ENCODE data around the gene FOXA2. TPM values are rescaled to one million over a fixed set of nuclear protein-coding genes. Genes with fewer than 3 reads are reported as not detected.

FOXA2 gene
- total RNA-seq, 4 donors from 2014 or later, result 1.5 to 15.5 (median 4.7) TPM

DNA sequence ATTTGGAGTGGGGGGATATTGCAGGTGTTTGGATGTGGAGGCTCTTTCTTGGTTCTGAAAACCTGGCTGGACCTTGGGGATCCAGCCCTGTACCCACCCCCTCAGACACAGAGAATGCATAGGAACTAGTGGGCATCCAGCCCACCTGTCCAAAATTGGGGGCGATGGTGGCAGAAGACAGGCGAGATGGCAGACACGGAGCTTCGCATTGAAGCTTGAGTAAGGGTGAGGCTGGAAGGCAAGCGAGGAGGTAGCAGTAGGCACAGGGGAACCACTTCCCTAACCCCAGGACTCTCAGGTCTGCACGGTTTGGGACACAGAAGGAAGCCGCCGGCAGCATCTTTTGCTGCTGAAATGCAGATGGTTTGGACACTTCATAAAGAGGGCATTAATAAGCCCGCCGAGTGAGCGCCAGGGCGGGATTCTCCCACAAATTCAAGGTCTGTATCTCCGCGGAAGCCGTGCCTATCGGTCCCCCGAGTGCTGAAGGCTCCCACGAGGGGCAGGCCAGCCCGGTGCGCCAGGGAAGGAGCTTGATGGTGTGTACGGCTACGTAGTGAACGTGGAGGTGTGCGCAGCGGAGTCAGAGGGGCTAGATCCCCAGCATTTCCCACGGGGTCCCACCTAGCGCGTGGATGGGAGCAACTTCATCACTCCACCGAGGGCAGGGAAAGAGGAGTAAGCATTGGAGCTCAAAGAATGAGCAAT lies 1.6 kb upstream of the FOXA2 start:
- H3K9me3 ChIP-seq, result no peaks in the 10 kb centered on the region
- no peak for DNase-seq
- H3K4me3 ChIP-seq (replicated peaks in 1 of 3), result peak overlapping the region in 1 of 3 donors; percentile 41
- H3K27me3 ChIP-seq, result no peaks in the 10 kb centered on the region
- WGBS, 2 donors, result 20 to 22% methylated on average over 29 of the region's 29 CpGs
- H3K36me3 ChIP-seq, result no peaks in the 10 kb centered on the region
- TF ChIP-seq, protein P1, sequence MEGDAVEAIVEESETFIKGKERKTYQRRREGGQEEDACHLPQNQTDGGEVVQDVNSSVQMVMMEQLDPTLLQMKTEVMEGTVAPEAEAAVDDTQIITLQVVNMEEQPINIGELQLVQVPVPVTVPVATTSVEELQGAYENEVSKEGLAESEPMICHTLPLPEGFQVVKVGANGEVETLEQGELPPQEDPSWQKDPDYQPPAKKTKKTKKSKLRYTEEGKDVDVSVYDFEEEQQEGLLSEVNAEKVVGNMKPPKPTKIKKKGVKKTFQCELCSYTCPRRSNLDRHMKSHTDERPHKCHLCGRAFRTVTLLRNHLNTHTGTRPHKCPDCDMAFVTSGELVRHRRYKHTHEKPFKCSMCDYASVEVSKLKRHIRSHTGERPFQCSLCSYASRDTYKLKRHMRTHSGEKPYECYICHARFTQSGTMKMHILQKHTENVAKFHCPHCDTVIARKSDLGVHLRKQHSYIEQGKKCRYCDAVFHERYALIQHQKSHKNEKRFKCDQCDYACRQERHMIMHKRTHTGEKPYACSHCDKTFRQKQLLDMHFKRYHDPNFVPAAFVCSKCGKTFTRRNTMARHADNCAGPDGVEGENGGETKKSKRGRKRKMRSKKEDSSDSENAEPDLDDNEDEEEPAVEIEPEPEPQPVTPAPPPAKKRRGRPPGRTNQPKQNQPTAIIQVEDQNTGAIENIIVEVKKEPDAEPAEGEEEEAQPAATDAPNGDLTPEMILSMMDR (IDR thresholded peaks at IDR 0.05), result no peak
- TF ChIP-seq POLR2A (IDR thresholded peaks at IDR 0.05), result no peak
- peaks cover 14 to 27% of the 10 kb centered on the region in 2 donors for H3K4me1 ChIP-seq
- intact Hi-C loops (cut with DNase I), result loop anchor here (5.0 to 10.0 kb wide), 3 partner anchors 99 to 249 kb away; no protein-coding TSS in a partner anchor
- H3K27ac ChIP-seq, result peak overlapping the region in 2 of 3 donors; percentile 84 to 87

DNA sequence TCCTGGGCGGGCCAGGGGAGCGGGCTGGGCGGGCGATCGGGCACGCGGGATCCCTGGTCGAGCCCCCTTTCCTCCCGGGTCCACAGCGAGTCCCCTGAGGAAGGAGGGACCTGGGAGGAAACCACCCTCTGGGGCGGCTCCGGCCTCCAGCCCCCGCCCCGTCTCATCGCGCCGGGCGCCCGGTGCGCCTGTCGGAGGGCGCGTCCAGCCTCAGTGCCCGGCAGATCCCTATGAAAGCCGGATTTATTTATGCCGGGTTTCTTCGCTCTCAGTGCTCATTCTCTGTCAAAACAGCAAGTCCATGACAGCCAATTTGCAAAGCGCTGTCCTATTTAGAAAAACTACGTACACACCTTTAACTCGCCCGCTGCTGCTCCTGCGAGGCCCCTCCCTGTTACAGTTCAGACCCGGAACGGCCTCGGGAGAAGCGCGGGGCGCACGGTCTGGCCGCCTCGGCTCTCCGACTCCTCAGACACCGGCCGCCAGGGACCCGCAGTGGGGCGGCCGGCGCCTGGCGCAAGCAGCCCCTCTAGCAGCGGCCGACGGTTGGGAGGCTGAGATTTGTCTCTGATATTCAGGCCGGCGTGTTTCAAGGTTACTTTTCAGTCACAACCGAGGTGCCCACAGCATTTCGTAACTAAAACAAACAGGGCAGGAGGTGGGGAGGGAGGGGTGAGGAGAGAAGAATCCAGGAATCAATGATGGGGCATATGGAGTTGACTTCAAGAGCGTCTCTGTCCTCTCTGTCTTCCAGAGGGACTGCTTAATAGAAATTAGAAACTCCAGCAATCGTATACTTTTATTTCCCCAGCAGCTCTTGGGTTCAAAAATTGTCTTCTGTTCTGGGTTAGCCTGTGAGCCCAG lies 782 bp upstream of the FOXA2 start:
- Histone ChIP-seq H3K9me3 (no peaks in the 10 kb centered on the region), H3K27me3 (no peaks in the 10 kb centered on the region), H3K4me3 (replicated peaks in 1 of 3) (peak overlapping the region in 2 of 3 donors; percentile 14 to 41), H3K4me1 (peaks cover 14 to 27% of the 10 kb centered on the region in 2 donors), H3K27ac (peak overlapping the region in 2 of 3 donors; percentile 84 to 85), H3K36me3 (no peaks in the 10 kb centered on the region)
- intact Hi-C loops (cut with DNase I), result loop anchor here (5.0 to 10.0 kb wide), 3 partner anchors 100 to 248 kb away; no protein-coding TSS in a partner anchor
- WGBS, 2 donors, result 2 to 4% methylated on average over 32 to 48 of the region's 58 CpGs
- TF ChIP-seq, protein P1 (IDR thresholded peaks at IDR 0.05), result no peak
- peak in 1 of 2 donors; percentile 83 for TF ChIP-seq POLR2A (IDR thresholded peaks at IDR 0.05)
- DNase-seq, result peak; percentile 36 to 59

DNA sequence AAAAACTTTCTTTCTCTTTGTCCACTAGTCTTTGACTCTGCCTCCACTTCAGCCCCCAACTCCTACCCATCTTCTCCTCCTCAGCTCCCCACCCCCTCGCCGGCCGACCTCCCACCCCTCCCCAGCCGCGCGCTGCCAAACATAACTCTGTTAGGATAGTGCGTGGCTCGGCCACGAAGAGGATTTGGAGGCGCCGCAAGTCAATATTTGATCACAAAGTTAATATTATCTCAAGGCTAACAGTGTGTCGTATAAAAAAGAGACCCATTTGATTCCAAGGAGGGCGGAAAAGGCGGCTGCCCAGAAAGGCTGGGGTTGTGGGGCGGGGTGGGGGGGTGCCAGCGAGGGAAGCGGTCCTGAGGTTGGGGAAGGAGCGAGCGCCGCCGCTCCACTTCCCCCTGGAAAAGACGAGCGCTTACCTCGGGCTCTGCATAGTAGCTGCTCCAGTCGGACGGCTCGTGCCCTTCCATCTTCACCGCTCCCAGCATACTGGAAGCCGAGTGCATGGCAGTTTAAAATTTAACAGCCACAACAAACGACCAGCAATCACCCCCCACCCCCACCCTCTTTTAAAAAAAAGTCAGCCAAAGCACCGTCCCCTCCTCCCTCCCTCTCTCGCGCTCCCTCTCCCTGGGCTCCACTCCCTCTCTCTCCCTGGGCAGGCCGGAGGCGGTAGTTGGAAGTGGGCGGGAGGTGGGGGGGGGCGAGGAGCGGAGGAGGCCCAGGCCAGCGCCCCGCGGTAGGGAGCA lies 425 bp downstream of the FOXA2 start:
- DNase-seq, result peak; percentile 60 to 80
- Histone ChIP-seq H3K4me3 (replicated peaks in 1 of 3) (peak overlapping the region in 2 of 3 donors; percentile 41 to 43), H3K27ac (peak overlapping the region in 2 of 3 donors; percentile 84 to 85), H3K4me1 (peaks cover 18 to 32% of the 10 kb centered on the region in 2 donors), H3K36me3 (no peaks in the 10 kb centered on the region), H3K9me3 (no peaks in the 10 kb centered on the region), H3K27me3 (peaks cover 6% of the 10 kb centered on the region)
- intact Hi-C loops (cut with DNase I), result loop anchor here (10.0 kb wide), 2 partner anchors 101 to 129 kb away; no protein-coding TSS in a partner anchor
- 1% methylated on average over 29 to 30 of the region's 41 CpGs for WGBS, 2 donors
- TF ChIP-seq, protein P1 (IDR thresholded peaks at IDR 0.05), result no peak
- peak in 1 of 2 donors; percentile 11 for TF ChIP-seq POLR2A (IDR thresholded peaks at IDR 0.05)

DNA sequence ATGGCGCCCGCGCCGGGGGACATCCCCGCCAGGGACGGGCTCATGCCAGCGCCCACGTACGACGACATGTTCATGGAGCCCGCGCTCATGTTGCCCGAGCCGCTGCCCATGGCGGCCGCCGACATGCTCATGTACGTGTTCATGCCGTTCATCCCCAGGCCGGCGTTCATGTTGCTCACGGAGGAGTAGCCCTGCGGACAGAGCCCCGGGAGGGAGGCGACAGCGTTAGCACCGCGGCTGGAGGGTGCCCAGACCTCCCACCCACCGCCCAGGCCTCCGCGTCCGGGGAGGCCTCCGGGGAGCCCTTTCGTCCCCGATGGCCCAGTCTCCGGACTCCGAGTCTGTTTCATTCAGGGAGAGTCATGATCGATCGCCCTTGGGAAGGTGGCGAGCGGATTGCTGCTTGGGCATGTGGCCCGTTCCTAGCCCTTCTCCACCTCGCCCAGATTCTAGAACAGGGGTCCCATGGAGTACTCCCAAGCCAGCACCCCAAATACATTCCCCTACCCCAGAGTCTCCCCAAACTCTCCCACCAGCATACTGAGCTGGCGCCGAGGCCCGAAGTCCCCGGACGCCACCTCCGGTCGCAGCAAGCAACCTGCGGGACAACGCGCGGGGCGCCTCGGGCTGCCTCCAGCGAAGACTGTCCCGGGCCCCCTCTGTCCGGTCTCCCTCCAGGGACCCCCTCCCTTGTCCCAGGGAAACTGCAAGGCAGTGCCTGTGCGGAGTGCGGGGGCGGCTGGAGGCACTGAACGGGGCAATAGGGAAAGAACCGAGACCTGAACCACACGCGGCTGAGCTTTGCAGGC lies 1.2 kb downstream of the FOXA2 start:
- Histone ChIP-seq H3K4me1 (peaks cover 20 to 40% of the 10 kb centered on the region in 2 donors), H3K4me3 (replicated peaks in 1 of 3) (peak overlapping the region in 2 of 3 donors; percentile 41 to 43), H3K36me3 (no peaks in the 10 kb centered on the region), H3K27ac (peak overlapping the region in 2 of 3 donors; percentile 84 to 85), H3K9me3 (no peaks in the 10 kb centered on the region), H3K27me3 (peaks cover 14% of the 10 kb centered on the region)
- DNase-seq, result peak in 1 of 2 donors; percentile 39
- WGBS, 2 donors, result 0 to 2% methylated on average over 7 to 21 of the region's 66 CpGs
- intact Hi-C loops (cut with DNase I), result loop anchor here (10.0 kb wide), 2 partner anchors 102 to 128 kb away; no protein-coding TSS in a partner anchor
- peak in 1 of 2 donors; percentile 9 for TF ChIP-seq POLR2A (IDR thresholded peaks at IDR 0.05)
- TF ChIP-seq, protein P1 (IDR thresholded peaks at IDR 0.05), result no peak

Measured in thyroid gland (tissue), 4 donors.